Progenitor cell of endocrine pancreas (in vitro differentiated cells): ENCODE results near the gene CHPF2. TPM values are rescaled to one million over a fixed set of nuclear protein-coding genes. Genes with fewer than 3 reads are reported as not detected.

Experiments used
- DNase-seq: peaks from one replicate; pipeline ENCODE4 v3.0.0; 2021; ENCODE audit warnings: low spot score; ENCODE audit not compliant: unreplicated experiment
- H3K27ac Mint-ChIP-seq: 2 replicates; pipeline ENCODE4 v1.8.0; 2021; ENCODE audit warnings: mild to moderate bottlenecking, moderate library complexity, mixed read lengths
- H3K27me3 Mint-ChIP-seq: 2 replicates; pipeline ENCODE4 v1.8.0; 2021; ENCODE audit warnings: mixed read lengths
- H3K36me3 Mint-ChIP-seq: 2 replicates; pipeline ENCODE4 v1.8.0; 2022; ENCODE audit warnings: mixed read lengths; ENCODE audit not compliant: insufficient read depth
- H3K4me1 Mint-ChIP-seq: 2 replicates; pipeline ENCODE4 v1.8.0; 2021; ENCODE audit warnings: low read depth, mixed read lengths
- H3K4me3 Mint-ChIP-seq: 2 replicates; pipeline ENCODE4 v1.8.0; 2021; ENCODE audit warnings: low read depth, mild to moderate bottlenecking, moderate library complexity, mixed read lengths
- H3K9me3 Mint-ChIP-seq: 2 replicates; pipeline ENCODE4 v1.8.0; 2021; ENCODE audit warnings: low read depth, mixed read lengths
- CTCF ChIP-seq: fragments of 200-600 bp; sonication (generic); IDR thresholded peaks from one replicate; pipeline ENCODE4 v1.5.0; 2021; ENCODE audit warnings: antibody characterized with exemption, mild to moderate bottlenecking; ENCODE audit not compliant: unreplicated experiment
- total RNA-seq: library from RNA; stranded (reverse); gene quantifications from 2 replicates; pipeline ENCODE4 v1.2.1, GENCODE V29; 2021

Gene CHPF2
- total RNA-seq, 1 donor from 2014 or later = 42.2 TPM

DNA sequence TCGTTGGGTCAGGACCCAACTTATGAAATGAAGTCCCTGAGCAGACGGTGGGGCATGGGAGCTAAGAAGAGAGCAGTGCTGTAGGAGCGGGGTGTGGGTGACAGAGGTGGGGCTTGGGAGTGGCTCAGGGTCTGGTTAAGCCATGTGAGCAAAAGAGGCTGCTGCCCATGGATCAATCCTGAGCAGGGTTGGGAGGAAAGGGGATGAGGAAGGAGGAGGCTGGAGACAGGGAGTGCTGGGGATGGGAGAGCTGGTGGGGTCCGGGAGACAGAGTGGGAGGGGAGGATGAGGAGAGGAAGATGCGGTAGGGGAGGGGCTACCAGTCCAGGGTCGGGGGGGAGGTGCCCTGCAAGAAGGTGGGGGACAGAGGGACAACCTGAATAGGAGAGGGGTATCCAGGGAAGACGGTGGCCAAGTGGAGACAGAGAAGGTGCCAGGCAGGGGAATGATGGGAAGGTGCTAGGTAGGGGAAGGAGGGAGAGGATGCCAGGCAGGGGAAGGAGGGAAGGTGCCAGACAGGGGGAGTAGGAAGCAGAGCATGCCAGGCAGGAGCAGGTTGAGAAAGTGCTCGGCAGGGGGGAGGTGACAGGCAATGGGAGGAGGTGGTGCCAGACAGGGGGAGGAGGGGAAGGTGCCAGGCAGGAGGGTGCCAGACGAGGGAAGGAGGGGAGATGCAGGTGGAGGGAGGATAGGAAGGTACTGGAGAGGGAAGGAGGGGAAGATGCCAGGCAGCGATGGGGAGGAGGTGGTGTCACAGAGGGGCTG lies 43.7 kb downstream of the CHPF2 start:
- Mint-ChIP-seq H3K27ac (no peak overlapping the region), H3K4me3 (peak overlapping the region; percentile 24), H3K27me3 (peaks cover 47% of the 10 kb centered on the region), H3K36me3 (no peaks in the 10 kb centered on the region), H3K9me3 (no peaks in the 10 kb centered on the region), H3K4me1 (peaks cover 2% of the 10 kb centered on the region)
- DNase-seq = no peak
- TF ChIP-seq CTCF = no peak

GRCh38 chr7:151276666-151277590 lies 44.6 kb downstream of the CHPF2 start:
- H3K27me3 Mint-ChIP-seq = peaks cover 55% of the 10 kb centered on the region
- H3K27ac Mint-ChIP-seq = no peak overlapping the region

GRCh38 chr7:151277631-151278030 lies 45.3 kb downstream of the CHPF2 start:
- no peak for DNase-seq
- Mint-ChIP-seq H3K4me3 (peak overlapping the region; percentile 66), H3K27me3 (peaks cover 51% of the 10 kb centered on the region), H3K9me3 (no peaks in the 10 kb centered on the region), H3K27ac (no peak overlapping the region), H3K36me3 (no peaks in the 10 kb centered on the region), H3K4me1 (peaks cover 2% of the 10 kb centered on the region)
- no peak for TF ChIP-seq CTCF

More at GRCh38 chr7:151276666-151277590, 44.6 kb downstream of the CHPF2 start:
- no peak for TF ChIP-seq CTCF
- Mint-ChIP-seq H3K9me3 (no peaks in the 10 kb centered on the region), H3K36me3 (no peaks in the 10 kb centered on the region), H3K4me3 (peak overlapping the region; percentile 66), H3K4me1 (peaks cover 2% of the 10 kb centered on the region)
- DNase-seq = peak; percentile 24

GRCh38 chr7:151278949-151279348 lies 46.7 kb downstream of the CHPF2 start:
- H3K4me1 Mint-ChIP-seq = peaks cover 2% of the 10 kb centered on the region
- no peaks in the 10 kb centered on the region for H3K36me3 Mint-ChIP-seq
- peaks cover 53% of the 10 kb centered on the region for H3K27me3 Mint-ChIP-seq
- H3K4me3 Mint-ChIP-seq = no peak overlapping the region
- no peak overlapping the region for H3K27ac Mint-ChIP-seq
- TF ChIP-seq CTCF = no peak
- H3K9me3 Mint-ChIP-seq = peaks cover 5% of the 10 kb centered on the region
- DNase-seq = no peak

- no peak for DNase-seq
- Mint-ChIP-seq H3K9me3 (peaks cover 5% of the 10 kb centered on the region), H3K27me3 (peaks cover 52% of the 10 kb centered on the region), H3K4me1 (peaks cover 2% of the 10 kb centered on the region), H3K27ac (no peak overlapping the region), H3K36me3 (no peaks in the 10 kb centered on the region), H3K4me3 (no peak overlapping the region)
- TF ChIP-seq CTCF = no peak
Observed at GRCh38 chr7:151279868-151280267, 47.6 kb downstream of the CHPF2 start.
